ENCODE data around the gene PCBP3. TPM values are rescaled to one million over a fixed set of nuclear protein-coding genes. Genes with fewer than 3 reads are reported as not detected.

PCBP3 gene
- total and polyA plus RNA-seq, 2 donors from 2014 or later: 2.3 to 5.4 TPM

DNA sequence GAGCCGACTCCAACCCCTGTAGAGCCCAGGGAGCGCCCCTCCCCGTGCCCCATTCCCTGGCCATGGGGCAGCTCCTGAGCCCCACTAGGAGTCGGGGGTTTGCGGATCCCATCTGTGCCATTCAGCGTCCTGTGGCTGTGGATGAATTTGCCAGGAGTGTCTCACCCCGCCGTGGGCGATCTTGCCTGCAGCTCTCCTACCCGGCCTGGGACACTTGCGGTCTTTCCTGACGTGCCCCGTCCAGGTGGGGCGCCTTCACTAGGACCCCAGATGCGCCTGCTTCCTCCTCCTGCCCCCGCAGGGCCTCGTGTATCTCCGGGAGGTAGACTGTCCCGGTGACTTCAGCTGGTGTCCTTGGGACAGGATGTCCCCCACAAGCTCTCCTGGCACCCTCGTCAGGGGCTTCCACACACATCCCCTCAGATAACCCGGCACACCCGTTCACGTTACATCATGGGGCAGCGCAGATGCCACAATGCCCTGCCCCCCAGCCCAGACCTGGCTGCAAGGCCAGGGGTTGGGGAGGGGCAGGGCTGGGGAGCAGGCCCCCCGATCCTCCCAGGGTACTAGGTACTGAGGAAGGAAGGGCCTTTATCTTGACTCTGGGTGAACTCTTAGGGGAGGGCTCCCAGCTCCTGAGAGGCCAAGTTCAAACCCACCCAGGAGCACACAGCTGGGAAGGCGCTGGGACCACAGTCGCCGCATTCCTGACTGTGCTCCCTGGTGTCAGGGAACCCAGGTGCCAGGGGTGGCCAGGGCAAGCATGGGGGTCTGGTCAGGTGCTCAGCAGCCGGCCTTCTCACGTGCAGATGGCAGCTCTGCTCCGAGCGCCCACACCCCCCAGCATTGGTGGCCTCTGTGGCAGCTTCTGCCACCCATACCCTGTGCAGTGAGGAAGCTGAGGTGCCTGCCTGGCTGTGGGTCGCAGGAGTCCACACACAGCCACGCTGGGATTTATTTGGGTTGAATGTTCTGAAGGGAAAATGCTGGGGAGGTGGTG lies 284.6 kb downstream of the PCBP3 start:
- Histone ChIP-seq H3K9me3 (ENCODE audit: control insufficient read depth in 2 of 3, insufficient read depth in 1 of 3, low read length in 3 of 3) (no peaks in the 10 kb centered on the region), H3K4me1 (ENCODE audit: control insufficient read depth in 2 of 3, insufficient read depth in 2 of 3, low read depth in 1 of 3, low read length in 3 of 3) (no peaks in the 10 kb centered on the region), H3K9ac (ENCODE audit: low read length in 3 of 3) (no peak overlapping the region), H3K27me3 (ENCODE audit: control insufficient read depth, insufficient read depth, low read length) (no peaks in the 10 kb centered on the region), H3K27ac (ENCODE audit: low read depth in 2 of 2, low read length in 2 of 2) (no peak overlapping the region), H3K36me3 (ENCODE audit: control insufficient read depth in 2 of 3, insufficient read depth in 3 of 3, low read length in 3 of 3) (no peaks in the 10 kb centered on the region), H3K4me3 (ENCODE audit: low read length in 3 of 3) (no peak overlapping the region)
- peak in 1 of 5 donors; percentile 60 for DNase-seq
- FAIRE-seq: no peak
- intact Hi-C loops (cut with DNase I): no loop called here
- TF ChIP-seq, protein P1, sequence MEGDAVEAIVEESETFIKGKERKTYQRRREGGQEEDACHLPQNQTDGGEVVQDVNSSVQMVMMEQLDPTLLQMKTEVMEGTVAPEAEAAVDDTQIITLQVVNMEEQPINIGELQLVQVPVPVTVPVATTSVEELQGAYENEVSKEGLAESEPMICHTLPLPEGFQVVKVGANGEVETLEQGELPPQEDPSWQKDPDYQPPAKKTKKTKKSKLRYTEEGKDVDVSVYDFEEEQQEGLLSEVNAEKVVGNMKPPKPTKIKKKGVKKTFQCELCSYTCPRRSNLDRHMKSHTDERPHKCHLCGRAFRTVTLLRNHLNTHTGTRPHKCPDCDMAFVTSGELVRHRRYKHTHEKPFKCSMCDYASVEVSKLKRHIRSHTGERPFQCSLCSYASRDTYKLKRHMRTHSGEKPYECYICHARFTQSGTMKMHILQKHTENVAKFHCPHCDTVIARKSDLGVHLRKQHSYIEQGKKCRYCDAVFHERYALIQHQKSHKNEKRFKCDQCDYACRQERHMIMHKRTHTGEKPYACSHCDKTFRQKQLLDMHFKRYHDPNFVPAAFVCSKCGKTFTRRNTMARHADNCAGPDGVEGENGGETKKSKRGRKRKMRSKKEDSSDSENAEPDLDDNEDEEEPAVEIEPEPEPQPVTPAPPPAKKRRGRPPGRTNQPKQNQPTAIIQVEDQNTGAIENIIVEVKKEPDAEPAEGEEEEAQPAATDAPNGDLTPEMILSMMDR (IDR thresholded peaks at IDR 0.05; ENCODE audit: borderline replicate concordance, extremely low read depth, insufficient read depth): no peak

DNA sequence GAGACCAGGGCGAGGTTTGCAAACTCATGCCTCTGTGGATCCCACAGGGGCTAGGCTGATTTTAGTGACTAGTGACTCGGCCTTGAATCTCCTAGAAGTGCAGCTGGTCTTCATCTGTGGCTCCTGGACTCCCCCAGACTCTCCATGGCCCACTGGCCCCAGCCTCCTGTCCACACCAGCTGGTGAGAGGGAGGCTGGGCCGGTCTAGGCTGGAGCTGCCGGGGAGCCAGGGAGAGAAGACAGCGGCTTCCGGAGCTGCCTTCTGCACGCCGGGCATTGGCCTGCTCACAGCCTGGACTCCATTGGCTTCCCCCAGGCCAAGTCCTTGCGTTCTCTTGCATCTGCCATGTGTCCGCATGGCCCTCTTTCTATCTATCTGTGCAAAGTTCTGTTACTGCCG lies 285.9 kb downstream of the PCBP3 start:
- H3K9ac ChIP-seq (ENCODE audit: low read length in 3 of 3): no peak overlapping the region
- FAIRE-seq: no peak
- intact Hi-C loops (cut with DNase I): no loop called here
- no peaks in the 10 kb centered on the region for H3K27me3 ChIP-seq (ENCODE audit: control insufficient read depth, insufficient read depth, low read length)
- no peak overlapping the region for H3K27ac ChIP-seq (ENCODE audit: low read depth in 2 of 2, low read length in 2 of 2)
- TF ChIP-seq, protein P1 (IDR thresholded peaks at IDR 0.05; ENCODE audit: borderline replicate concordance, extremely low read depth, insufficient read depth): no peak
- DNase-seq: peak in 1 of 5 donors; percentile 61
- no peaks in the 10 kb centered on the region for H3K9me3 ChIP-seq (ENCODE audit: control insufficient read depth in 2 of 3, insufficient read depth in 1 of 3, low read length in 3 of 3)
- no peaks in the 10 kb centered on the region for H3K36me3 ChIP-seq (ENCODE audit: control insufficient read depth in 2 of 3, insufficient read depth in 3 of 3, low read length in 3 of 3)
- no peak overlapping the region for H3K4me3 ChIP-seq (ENCODE audit: low read length in 3 of 3)
- H3K4me1 ChIP-seq (ENCODE audit: control insufficient read depth in 2 of 3, insufficient read depth in 2 of 3, low read depth in 1 of 3, low read length in 3 of 3): no peaks in the 10 kb centered on the region

DNA sequence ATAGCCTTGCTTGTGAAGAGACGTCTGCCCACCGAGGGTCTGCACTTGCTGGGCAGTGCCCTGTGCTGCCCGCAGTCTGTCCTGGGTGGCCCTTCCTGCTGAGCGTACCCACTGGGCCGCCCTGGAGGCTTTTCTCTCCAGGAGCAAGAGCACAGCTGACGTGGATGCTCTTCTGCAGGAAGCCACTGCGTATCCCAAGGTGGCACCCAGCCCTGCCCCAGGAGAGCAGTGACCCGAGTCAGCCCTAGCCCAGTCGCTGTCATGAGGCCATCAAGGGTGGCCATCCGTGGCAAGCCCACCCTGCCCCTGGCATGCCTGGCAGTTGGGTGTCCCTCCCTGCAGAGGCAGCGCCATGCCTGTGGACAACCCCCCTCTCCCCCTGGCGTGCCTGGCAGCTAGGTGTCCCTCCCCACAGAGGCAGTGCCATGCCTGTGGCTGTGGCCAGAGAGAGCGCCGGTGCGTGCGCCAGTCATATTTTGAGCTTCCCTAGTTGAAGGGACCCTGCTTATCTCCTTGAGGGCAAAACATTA lies 286.8 kb downstream of the PCBP3 start:
- H3K36me3 ChIP-seq (ENCODE audit: control insufficient read depth in 2 of 3, insufficient read depth in 3 of 3, low read length in 3 of 3): no peaks in the 10 kb centered on the region
- intact Hi-C loops (cut with DNase I): no loop called here
- H3K4me3 ChIP-seq (ENCODE audit: low read length in 3 of 3): no peak overlapping the region
- FAIRE-seq (no peak), DNase-seq (peak in 1 of 5 donors; percentile 66)
- H3K9me3 ChIP-seq (ENCODE audit: control insufficient read depth in 2 of 3, insufficient read depth in 1 of 3, low read length in 3 of 3): peaks cover 0 to 7% (median 0%) of the 10 kb centered on the region in 3 donors
- H3K9ac ChIP-seq (ENCODE audit: low read length in 3 of 3): no peak overlapping the region
- no peaks in the 10 kb centered on the region for H3K27me3 ChIP-seq (ENCODE audit: control insufficient read depth, insufficient read depth, low read length)
- TF ChIP-seq, protein P1 (IDR thresholded peaks at IDR 0.05; ENCODE audit: borderline replicate concordance, extremely low read depth, insufficient read depth): no peak
- H3K4me1 ChIP-seq (ENCODE audit: control insufficient read depth in 2 of 3, insufficient read depth in 2 of 3, low read depth in 1 of 3, low read length in 3 of 3): no peaks in the 10 kb centered on the region
- no peak overlapping the region for H3K27ac ChIP-seq (ENCODE audit: low read depth in 2 of 2, low read length in 2 of 2)

Data from kidney (tissue), 14 donors.